ENCODE results near the gene DPCD. TPM values are rescaled to one million over a fixed set of nuclear protein-coding genes. Genes with fewer than 3 reads are reported as not detected.

DPCD gene
- polyA plus RNA-seq, 1 of the 3 experiments (the other 2 are of a cell fraction): 106 TPM

GRCh38 chr10:101602761-101603398 is 14.8 kb downstream of the DPCD start:
- ChIA-PET POLR2A (interaction anchor here (1.4 kb wide), 1 partner anchor 179 kb away, joined by 10 read pairs; no protein-coding TSS in a partner anchor), CTCF (interaction anchor here (0.6 to 19.2 kb wide), 60 partner anchors 10 to 452 kb away, joined by 3 to 297 read pairs (median 5); partner anchors contain the start of genes FBXW4, NPM3 and POLL)
- WGBS (ENCODE audit: low lambda C conversion rate): 49% methylated on average over 6 of the region's 6 CpGs
- Histone ChIP-seq H3F3A (replicated peaks; ENCODE audit: insufficient read depth) (peaks cover 10% of the 10 kb centered on the region), H3K27ac (ENCODE audit: low read depth in 2 of 2, low read length in 1 of 2) (no peak overlapping the region; a peak in 1 of 4 replicates), H3K9me2 (no peaks in the 10 kb centered on the region), H2AFZ (ENCODE audit: low read depth) (no peak overlapping the region), H3K9me3 (no peaks in the 10 kb centered on the region), H3K79me2 (ENCODE audit: insufficient read depth) (no peaks in the 10 kb centered on the region), H3K4me1 (ENCODE audit: control insufficient read depth in 1 of 2, insufficient read depth in 2 of 2, low read depth in 1 of 2, low read length in 1 of 2) (no peaks in the 10 kb centered on the region; a peak in 1 of 4 replicates), H3K36me3 (replicated peaks in 1 of 2; ENCODE audit: control insufficient read depth in 1 of 2, insufficient read depth in 2 of 2, low read length in 1 of 2) (peaks cover 15 to 42% of the 10 kb centered on the region in 2 experiments), H3K9ac (no peak overlapping the region), H3K4me3 (ENCODE audit: low read depth in 2 of 2, low read length in 1 of 2) (peak overlapping the region in 1 of 2 experiments; percentile 24; a peak in 1 of 4 replicates), H3K4me2 (no peak overlapping the region), H3K27me3 (ENCODE audit: insufficient read depth) (no peaks in the 10 kb centered on the region), H4K20me1 (ENCODE audit: insufficient read depth) (no peaks in the 10 kb centered on the region)
- DNase-seq: peak; percentile 84
- TF ChIP-seq TEAD4 (IDR thresholded peaks at IDR 0.05; ENCODE audit: borderline replicate concordance, insufficient read depth) (no peak), EP300 (IDR thresholded peaks at IDR 0.05; ENCODE audit: borderline replicate concordance in 1 of 2, low read depth in 1 of 2, low read length in 1 of 2) (no peak), MXI1 (IDR thresholded peaks at IDR 0.05; ENCODE audit: low read depth, low read length) (0 out of 2 replicates have a peak, but pooled peaks have one; percentile 32), JUND (IDR thresholded peaks at IDR 0.05) (no peak), USF1 (IDR thresholded peaks at IDR 0.05; ENCODE audit: borderline replicate concordance, low read depth) (no peak), PBX3 (IDR thresholded peaks at IDR 0.05) (no peak), GABPA (IDR thresholded peaks at IDR 0.05; ENCODE audit: low read depth) (no peak), CHD2 (IDR thresholded peaks at IDR 0.05; ENCODE audit: low read length, partially characterized antibody) (peak; percentile 19), MEF2A (IDR thresholded peaks at IDR 0.05; ENCODE audit: borderline replicate concordance, low read depth) (no peak), REST (IDR thresholded peaks at IDR 0.05; ENCODE audit: low read depth, low read length) (no peak), ELF1 (IDR thresholded peaks at IDR 0.05) (no peak), EZH2phosphoT487 (IDR thresholded peaks at IDR 0.05; ENCODE audit: borderline replicate concordance, low read depth) (no peak), RAD21 (IDR thresholded peaks at IDR 0.05; ENCODE audit: low read length) (peak; percentile 92), SIN3A (IDR thresholded peaks at IDR 0.05; ENCODE audit: borderline replicate concordance, low read depth, low read length) (no peak), IRF3 (IDR thresholded peaks at IDR 0.05; ENCODE audit: low read depth, low read length) (no peak), TCF12 (IDR thresholded peaks at IDR 0.05) (no peak), GATA2 (CRISPR knock-in tag; IDR thresholded peaks at IDR 0.05) (no peak), FOSL2 (IDR thresholded peaks at IDR 0.05; ENCODE audit: borderline replicate concordance, low read depth) (no peak), USF2 (IDR thresholded peaks at IDR 0.05; ENCODE audit: borderline replicate concordance, low read depth, low read length) (no peak), YY1 (IDR thresholded peaks at IDR 0.05; ENCODE audit: low read depth) (no peak), RFX5 (IDR thresholded peaks at IDR 0.05; ENCODE audit: low read length) (no peak), POLR2AphosphoS5 (IDR thresholded peaks at IDR 0.05; ENCODE audit: low read depth, low read length) (no peak), CTCF (IDR thresholded peaks at IDR 0.05) (peak; percentile 90), RCOR1 (IDR thresholded peaks at IDR 0.05; ENCODE audit: low read length) (no peak), FOXJ3 (CRISPR knock-in tag; IDR thresholded peaks at IDR 0.05) (no peak)

Data from SK-N-SH (cell line).